A549 (cell line): ENCODE measurements around the gene OR5W2.
A peak's percentile ranks its signal among the peaks of the same experiment; 100 is the strongest.

Experiments
- EP300 ChIP-seq, 2 experiments: fragments of >200 bp; sonication (Bioruptor Twin); formaldehyde crosslinking; IDR thresholded peaks; 2 replicates in 1 of 2; 3 replicates in 1 of 2; pipeline ENCODE4 v1.6.1; 2016 to 2017
- RAD21 ChIP-seq, 2 experiments: fragments of >200 bp in 1 of 2; sonication (Bioruptor Twin) in 1 of 2; formaldehyde crosslinking in 1 of 2; IDR thresholded peaks in 1 of 2; conservative IDR thresholded peaks in 1 of 2; 2 replicates in 1 of 2; 3 replicates in 1 of 2; pipeline ENCODE4 v1.6.1; 2012 to 2018; ENCODE audit warnings: inconsistent platforms in 1 of 2
- TF ChIP-seq, protein P1 (sequence below): fragments of >200 bp; sonication (Bioruptor Twin); formaldehyde crosslinking; IDR thresholded peaks from 3 replicates; pipeline ENCODE4 v1.5.1; 2016

DNA sequence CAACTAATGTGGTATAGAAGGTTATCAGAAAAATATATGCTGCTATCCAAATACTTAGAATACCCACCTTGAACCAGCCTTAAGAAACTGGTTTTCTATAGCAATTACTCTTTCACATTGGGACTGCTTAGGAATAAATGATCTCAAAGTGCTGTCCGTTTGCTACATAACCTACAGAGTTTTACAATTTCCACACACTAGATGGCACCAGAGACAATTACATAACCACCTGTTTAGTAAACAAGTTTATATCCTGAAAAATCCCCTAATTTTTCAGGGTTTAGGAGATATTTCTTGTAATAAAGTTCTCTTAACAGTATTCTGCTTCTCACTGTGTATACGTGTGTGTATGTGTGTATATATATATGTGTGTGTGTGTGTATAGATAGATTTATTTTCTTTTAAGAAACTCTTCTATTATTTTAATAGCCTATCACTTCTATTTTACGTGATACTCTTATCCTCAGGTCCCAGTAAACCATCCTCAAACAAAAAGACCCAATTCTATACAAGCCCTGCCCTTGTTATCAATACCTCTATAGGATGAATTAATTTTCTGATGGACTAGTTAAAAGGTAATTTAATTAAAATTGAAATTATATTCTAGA lies 28.5 kb upstream of the OR5W2 start:
- TF ChIP-seq EP300 (IDR thresholded peaks at IDR 0.05) (no peak), RAD21 (conservative IDR thresholded peaks at IDR 0.05 in 1 of 2, IDR thresholded peaks at IDR 0.05 in 1 of 2) (peak; percentile 68 to 73)
- TF ChIP-seq, protein P1, sequence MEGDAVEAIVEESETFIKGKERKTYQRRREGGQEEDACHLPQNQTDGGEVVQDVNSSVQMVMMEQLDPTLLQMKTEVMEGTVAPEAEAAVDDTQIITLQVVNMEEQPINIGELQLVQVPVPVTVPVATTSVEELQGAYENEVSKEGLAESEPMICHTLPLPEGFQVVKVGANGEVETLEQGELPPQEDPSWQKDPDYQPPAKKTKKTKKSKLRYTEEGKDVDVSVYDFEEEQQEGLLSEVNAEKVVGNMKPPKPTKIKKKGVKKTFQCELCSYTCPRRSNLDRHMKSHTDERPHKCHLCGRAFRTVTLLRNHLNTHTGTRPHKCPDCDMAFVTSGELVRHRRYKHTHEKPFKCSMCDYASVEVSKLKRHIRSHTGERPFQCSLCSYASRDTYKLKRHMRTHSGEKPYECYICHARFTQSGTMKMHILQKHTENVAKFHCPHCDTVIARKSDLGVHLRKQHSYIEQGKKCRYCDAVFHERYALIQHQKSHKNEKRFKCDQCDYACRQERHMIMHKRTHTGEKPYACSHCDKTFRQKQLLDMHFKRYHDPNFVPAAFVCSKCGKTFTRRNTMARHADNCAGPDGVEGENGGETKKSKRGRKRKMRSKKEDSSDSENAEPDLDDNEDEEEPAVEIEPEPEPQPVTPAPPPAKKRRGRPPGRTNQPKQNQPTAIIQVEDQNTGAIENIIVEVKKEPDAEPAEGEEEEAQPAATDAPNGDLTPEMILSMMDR = peak; percentile 69
